PFSK-1 (cell line): ENCODE measurements around the gene MAST1.

Source experiments
- POLR2AphosphoS5 ChIP-seq: IDR thresholded peaks from 2 replicates; pipeline ENCODE4 v1.6.1; 2012; ENCODE audit warnings: low read depth, mild to moderate bottlenecking, control low read depth, low read length, moderate library complexity
- SIN3A ChIP-seq: IDR thresholded peaks from 2 replicates; pipeline ENCODE4 v1.6.1; 2012; ENCODE audit warnings: mild to moderate bottlenecking, low read length, moderate library complexity, borderline replicate concordance; ENCODE audit not compliant: insufficient read depth
- TAF1 ChIP-seq: IDR thresholded peaks from 2 replicates; pipeline ENCODE4 v1.6.1; 2012; ENCODE audit warnings: low read length, control low read depth, borderline replicate concordance; ENCODE audit not compliant: insufficient read depth
- TF ChIP-seq, protein P1 (sequence below), 2 experiments: IDR thresholded peaks; 2 replicates each; pipeline versions ENCODE4 v1.6.1 to v1.8.0; 2011 to 2012; ENCODE audit warnings: low read depth in 2 of 2, low read length in 2 of 2, control low read depth in 1 of 2, inconsistent platforms in 1 of 2, mild to moderate bottlenecking in 1 of 2, moderate library complexity in 1 of 2; ENCODE audit not compliant: insufficient read depth in 1 of 2

DNA sequence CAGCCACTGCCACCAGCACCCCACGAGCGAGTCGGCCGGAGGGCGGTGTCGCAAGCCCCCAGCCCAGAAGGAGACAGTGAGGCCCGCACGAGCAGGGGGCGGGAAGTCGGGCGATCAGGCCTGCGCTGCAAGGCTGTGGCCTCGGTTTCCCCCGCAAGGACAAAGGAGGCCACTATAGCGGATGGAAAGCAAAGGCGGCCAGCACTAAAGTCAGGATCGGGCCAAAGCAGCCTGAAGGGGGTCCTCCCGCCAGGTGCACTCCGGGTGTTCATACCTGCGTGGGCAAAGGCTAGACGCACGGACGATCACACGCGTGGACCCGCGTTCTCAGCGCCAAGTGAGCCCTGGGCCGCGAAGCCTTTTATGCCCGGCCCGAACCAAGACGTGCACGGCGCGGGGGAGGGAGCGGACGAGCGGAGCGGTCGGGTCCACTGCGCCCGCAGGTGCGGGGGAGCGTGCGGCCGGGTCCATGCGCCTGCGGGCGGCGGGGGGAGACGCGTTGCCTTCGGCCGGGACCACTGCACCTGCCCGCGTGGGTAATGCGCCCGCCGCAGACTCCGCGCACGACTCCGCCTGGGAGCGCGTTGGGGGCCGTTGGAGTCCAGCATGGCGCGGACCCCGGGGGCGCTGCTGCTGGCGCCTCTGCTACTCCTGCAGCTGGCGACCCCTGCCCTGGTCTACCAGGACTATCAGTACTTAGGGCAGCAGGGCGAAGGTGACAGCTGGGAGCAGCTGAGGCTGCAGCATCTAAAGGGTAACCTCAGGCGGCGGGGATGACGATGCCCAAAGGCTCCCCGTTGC, 36.6 kb upstream of the MAST1 start, which contains the start of the genes PRDX2 and THSD8:
- peak; percentile 99 for TF ChIP-seq POLR2AphosphoS5
- TF ChIP-seq, protein P1, sequence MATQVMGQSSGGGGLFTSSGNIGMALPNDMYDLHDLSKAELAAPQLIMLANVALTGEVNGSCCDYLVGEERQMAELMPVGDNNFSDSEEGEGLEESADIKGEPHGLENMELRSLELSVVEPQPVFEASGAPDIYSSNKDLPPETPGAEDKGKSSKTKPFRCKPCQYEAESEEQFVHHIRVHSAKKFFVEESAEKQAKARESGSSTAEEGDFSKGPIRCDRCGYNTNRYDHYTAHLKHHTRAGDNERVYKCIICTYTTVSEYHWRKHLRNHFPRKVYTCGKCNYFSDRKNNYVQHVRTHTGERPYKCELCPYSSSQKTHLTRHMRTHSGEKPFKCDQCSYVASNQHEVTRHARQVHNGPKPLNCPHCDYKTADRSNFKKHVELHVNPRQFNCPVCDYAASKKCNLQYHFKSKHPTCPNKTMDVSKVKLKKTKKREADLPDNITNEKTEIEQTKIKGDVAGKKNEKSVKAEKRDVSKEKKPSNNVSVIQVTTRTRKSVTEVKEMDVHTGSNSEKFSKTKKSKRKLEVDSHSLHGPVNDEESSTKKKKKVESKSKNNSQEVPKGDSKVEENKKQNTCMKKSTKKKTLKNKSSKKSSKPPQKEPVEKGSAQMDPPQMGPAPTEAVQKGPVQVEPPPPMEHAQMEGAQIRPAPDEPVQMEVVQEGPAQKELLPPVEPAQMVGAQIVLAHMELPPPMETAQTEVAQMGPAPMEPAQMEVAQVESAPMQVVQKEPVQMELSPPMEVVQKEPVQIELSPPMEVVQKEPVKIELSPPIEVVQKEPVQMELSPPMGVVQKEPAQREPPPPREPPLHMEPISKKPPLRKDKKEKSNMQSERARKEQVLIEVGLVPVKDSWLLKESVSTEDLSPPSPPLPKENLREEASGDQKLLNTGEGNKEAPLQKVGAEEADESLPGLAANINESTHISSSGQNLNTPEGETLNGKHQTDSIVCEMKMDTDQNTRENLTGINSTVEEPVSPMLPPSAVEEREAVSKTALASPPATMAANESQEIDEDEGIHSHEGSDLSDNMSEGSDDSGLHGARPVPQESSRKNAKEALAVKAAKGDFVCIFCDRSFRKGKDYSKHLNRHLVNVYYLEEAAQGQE (IDR thresholded peaks at IDR 0.05; ENCODE audit: insufficient read depth in 1 of 2, low read depth in 2 of 2, low read length in 2 of 2) = peak; percentile 16 to 67; a peak in 2 of 4 replicates
- TF ChIP-seq SIN3A = peak; percentile 91
- TF ChIP-seq TAF1 = peak; percentile 92
